ENCODE measurements around the gene ME3. TPM values are rescaled to one million over a fixed set of nuclear protein-coding genes. Genes with fewer than 3 reads are reported as not detected.

The ME3 gene
- total RNA-seq, 3 donors from 2014 or later (not counting 1 experiment from before 2014, with no cell fraction given) = 5.2 to 7.5 (median 6.9) TPM

GRCh38 chr11:86676010-86676409 is 3.6 kb upstream of the ME3 start:
- no peaks in the 10 kb centered on the region for H3K27me3 Mint-ChIP-seq (ENCODE audit: low read depth in 2 of 2)
- DNase-seq (no peak), ATAC-seq (no peak)
- Histone ChIP-seq H3K36me3 (ENCODE audit: control insufficient read depth, insufficient read depth, low read length) (no peaks in the 10 kb centered on the region), H3K4me1 (ENCODE audit: control insufficient read depth, insufficient read depth, low read length) (peaks cover 11% of the 10 kb centered on the region), H3K27ac (ENCODE audit: low read length) (no peak overlapping the region), H3K9me3 (ENCODE audit: control insufficient read depth, insufficient read depth, low read length) (no peaks in the 10 kb centered on the region), H3K4me3 (ENCODE audit: low read length) (no peak overlapping the region), H3K27me3 (ENCODE audit: control insufficient read depth, insufficient read depth, low read length) (peaks cover 3% of the 10 kb centered on the region)
- TF ChIP-seq CTCF (IDR thresholded peaks at IDR 0.05) = no peak
- H3K27ac Mint-ChIP-seq = no peak overlapping the region
- WGBS (ENCODE audit: insufficient coverage) = 75% methylated on average over 1 of the region's 1 CpG
- H3K4me1 Mint-ChIP-seq = peaks cover 11 to 16% of the 10 kb centered on the region in 2 donors
- intact Hi-C loops (cut with micrococcal nuclease) = no loop called here
- no peaks in the 10 kb centered on the region for H3K36me3 Mint-ChIP-seq
- H3K9me3 Mint-ChIP-seq = no peaks in the 10 kb centered on the region
- no peak overlapping the region for H3K4me3 Mint-ChIP-seq

GRCh38 chr11:86675017-86675416 is 2.6 kb upstream of the ME3 start:
- H3K27me3 Mint-ChIP-seq (ENCODE audit: low read depth in 2 of 2) = peaks cover 3% of the 10 kb centered on the region in 2 donors
- ATAC-seq (no peak), DNase-seq (no peak)
- intact Hi-C loops (cut with micrococcal nuclease) = no loop called here
- no peaks in the 10 kb centered on the region for H3K9me3 Mint-ChIP-seq
- H3K27ac Mint-ChIP-seq = no peak overlapping the region
- 33% methylated on average over 2 of the region's 2 CpGs for WGBS (ENCODE audit: insufficient coverage)
- no peaks in the 10 kb centered on the region for H3K36me3 ChIP-seq (ENCODE audit: control insufficient read depth, insufficient read depth, low read length)
- peaks cover 12 to 16% of the 10 kb centered on the region in 2 donors for H3K4me1 Mint-ChIP-seq
- H3K36me3 Mint-ChIP-seq = no peaks in the 10 kb centered on the region
- H3K27me3 ChIP-seq (ENCODE audit: control insufficient read depth, insufficient read depth, low read length) = peaks cover 3% of the 10 kb centered on the region
- no peak overlapping the region for H3K4me3 Mint-ChIP-seq
- no peak for TF ChIP-seq CTCF (IDR thresholded peaks at IDR 0.05)
- no peak overlapping the region for H3K4me3 ChIP-seq (ENCODE audit: low read length)
- H3K4me1 ChIP-seq (ENCODE audit: control insufficient read depth, insufficient read depth, low read length) = peaks cover 13% of the 10 kb centered on the region
- no peaks in the 10 kb centered on the region for H3K9me3 ChIP-seq (ENCODE audit: control insufficient read depth, insufficient read depth, low read length)
- no peak overlapping the region for H3K27ac ChIP-seq (ENCODE audit: low read length)

- Mint-ChIP-seq H3K9me3 (no peaks in the 10 kb centered on the region), H3K27ac (no peak overlapping the region), H3K4me1 (peaks cover 12 to 16% of the 10 kb centered on the region in 2 donors), H3K4me3 (peak overlapping the region; percentile 7), H3K27me3 (ENCODE audit: low read depth in 2 of 2) (peaks cover 8 to 12% of the 10 kb centered on the region in 2 donors), H3K36me3 (no peaks in the 10 kb centered on the region)
- DNase-seq (no peak), ATAC-seq (no peak)
- no peaks in the 10 kb centered on the region for H3K9me3 ChIP-seq (ENCODE audit: control insufficient read depth, insufficient read depth, low read length)
- no peak overlapping the region for H3K27ac ChIP-seq (ENCODE audit: low read length)
- 92% methylated on average over 6 of the region's 6 CpGs for WGBS (ENCODE audit: insufficient coverage)
- TF ChIP-seq CTCF (IDR thresholded peaks at IDR 0.05) = no peak
- intact Hi-C loops (cut with micrococcal nuclease) = loop anchor here (5.0 kb wide), 1 partner anchor 133 kb away; no protein-coding TSS in a partner anchor
- H3K4me1 ChIP-seq (ENCODE audit: control insufficient read depth, insufficient read depth, low read length) = peaks cover 13% of the 10 kb centered on the region
- H3K36me3 ChIP-seq (ENCODE audit: control insufficient read depth, insufficient read depth, low read length) = no peaks in the 10 kb centered on the region
- no peak overlapping the region for H3K4me3 ChIP-seq (ENCODE audit: low read length)
- H3K27me3 ChIP-seq (ENCODE audit: control insufficient read depth, insufficient read depth, low read length) = peaks cover 3% of the 10 kb centered on the region
These were observed 1.7 kb upstream of the ME3 start for GRCh38 chr11:86673872-86674750.
